HG03432 (cell line): Measurements from ENCODE around the gene ZFP62.
"Not testable (repeated sequence)": the region's sequence is repeated elsewhere in the genome, so short reads cannot be mapped to it uniquely, and the experiment has no call there.

Experiments
- ATAC-seq: cut with Tn5 transposase; IDR thresholded peaks from one replicate; pipeline ENCODE4 v1.9.1; 2021; ENCODE audit warnings: mild to moderate bottlenecking, moderate library complexity; ENCODE audit not compliant: unreplicated experiment

The ZFP62 gene

GRCh38 chr5:180860887-180861822, at the start of gene ZFP62:
Gene ZFP62, minus strand, starts transcription at chr5:180861276. Its CDS starts 57 bp downstream, at chr5:180861219.
- ATAC-seq, result peak; percentile 89

- no peak for ATAC-seq
Measured at GRCh38 chr5:180910735-180911134, 49.7 kb upstream of the ZFP62 start.

GRCh38 chr5:180910182-180910581, 49.1 kb upstream of the ZFP62 start:
- no peak for ATAC-seq

DNA sequence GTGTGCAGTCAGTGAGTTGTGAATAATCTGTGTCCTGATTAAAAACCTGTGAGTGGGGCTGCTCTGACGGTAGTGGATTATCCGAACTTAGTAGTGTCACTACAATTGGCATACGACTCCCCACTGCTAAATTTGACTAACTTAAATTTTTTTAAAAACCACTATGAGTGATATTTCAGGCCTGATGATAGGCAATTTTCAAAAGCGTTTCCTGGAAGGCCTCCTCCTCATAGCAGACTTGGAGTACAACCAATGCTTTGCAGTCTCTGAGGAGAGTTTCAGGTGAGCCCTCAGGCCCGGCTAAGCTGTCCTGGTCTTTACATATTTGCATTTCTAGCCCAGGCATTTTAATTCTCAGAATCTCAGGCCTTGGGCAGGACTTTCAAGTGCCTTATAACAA, 48.7 kb upstream of the ZFP62 start:
- no peak for ATAC-seq

GRCh38 chr5:180908998-180909731, 48.1 kb upstream of the ZFP62 start:
- ATAC-seq, result no peak

GRCh38 chr5:180908400-180908799, 47.3 kb upstream of the ZFP62 start:
- no peak for ATAC-seq

DNA sequence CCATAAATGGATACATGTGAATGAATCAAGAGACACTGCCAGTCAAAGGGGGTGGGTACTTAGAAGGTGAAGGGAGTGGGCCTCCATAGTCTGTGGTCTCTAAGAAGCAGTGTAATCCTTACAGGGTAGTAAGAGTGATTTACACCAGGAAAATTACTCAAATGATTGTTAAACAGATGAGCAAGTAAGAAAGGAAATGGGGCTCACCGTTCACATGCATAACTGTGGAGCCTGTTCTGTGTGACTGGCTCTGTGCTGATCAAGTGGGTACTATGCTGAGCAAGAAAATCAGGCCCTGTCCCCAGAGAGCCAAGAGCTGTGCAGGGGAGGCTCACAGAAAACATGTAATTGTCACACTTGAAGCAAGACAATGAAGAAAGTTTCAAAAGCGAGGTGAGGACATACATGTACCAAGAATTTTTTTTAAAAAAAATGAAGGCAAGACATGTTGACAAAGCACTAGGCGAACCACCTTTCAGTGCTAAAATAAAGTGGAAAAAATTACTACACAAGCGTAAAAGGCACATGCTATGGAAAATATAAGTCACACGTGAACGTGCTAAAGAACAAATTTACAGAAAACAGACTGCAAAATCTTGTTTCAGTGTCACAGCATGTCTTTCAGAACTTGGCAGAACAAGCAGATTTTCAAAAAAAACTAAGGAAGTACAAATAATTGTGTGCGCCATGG, 40.4 kb upstream of the ZFP62 start:
- ATAC-seq, result no peak

DNA sequence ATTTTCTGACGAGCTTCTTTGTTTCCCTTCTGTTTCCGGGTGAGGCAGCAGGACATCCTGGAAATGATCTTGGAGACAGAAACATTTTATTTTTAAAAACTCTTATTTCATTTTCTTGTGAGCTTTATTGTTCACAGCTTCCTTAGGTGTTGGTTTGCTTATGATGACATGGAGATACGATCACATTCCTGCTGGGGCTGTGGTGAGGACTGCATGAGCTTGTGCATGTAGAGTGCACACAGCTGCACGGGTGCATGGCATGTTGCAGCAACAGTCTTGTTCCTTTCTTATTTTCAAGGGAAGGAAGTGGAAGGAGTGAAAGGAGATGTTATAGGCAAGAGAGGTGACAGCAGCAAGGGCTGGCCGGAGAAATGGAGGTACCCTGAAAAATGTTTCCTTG, 39.1 kb upstream of the ZFP62 start:
- ATAC-seq, result no peak

DNA sequence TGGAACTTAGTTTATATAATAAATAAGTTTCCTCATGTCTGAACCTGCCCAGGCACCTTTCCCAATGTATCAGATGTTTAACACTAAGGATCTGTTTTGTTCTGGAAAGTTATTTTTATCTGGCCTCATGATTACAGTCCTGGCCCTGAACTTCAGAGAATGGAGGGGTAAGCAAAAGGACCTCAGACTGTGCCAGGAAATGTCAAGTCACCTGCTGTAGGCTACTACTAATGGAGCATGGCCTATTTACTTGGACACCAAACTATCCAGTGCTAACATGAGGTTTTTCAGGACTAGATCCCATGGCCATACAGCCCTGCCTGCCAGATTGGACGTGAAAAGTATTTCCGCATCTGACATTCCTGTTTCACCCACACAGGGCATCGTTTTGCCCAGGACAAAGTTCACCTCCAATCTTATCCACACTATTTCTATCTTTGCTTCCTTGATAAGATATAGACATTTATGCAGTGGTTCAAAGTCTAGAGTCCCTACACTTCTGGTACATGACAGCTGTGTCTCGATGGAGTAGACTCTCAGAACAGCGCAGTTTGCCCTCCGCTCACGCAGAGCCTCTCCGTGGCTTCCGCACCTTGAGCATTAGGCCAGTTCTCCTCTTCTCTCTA, 37.7 kb upstream of the ZFP62 start, which contains the start of gene BTNL8:
BTNL8 (plus strand) TSS at position 539 of the 626 bp plus-strand sequence. CDS start 152 bp downstream, outside the sequence.
- ATAC-seq, result no peak

DNA sequence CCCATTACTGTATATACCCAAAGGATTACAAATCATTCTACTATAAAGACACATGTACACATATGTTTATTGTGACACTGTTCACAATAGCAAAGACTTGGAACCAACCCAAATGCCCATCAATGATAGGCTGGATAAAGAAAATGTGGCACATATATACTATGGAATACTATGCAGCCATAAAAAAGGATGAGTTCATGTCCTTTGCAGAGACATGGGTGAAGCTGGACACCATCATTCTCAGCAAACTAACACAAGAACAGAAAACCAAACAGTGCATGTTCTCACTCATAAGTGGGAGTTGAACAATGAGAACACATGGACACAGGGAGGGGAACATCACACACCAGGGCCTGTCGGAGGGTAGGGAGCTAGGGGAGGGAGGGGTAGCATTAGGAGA, 34.3 kb upstream of the ZFP62 start:
- not testable (repeated sequence) for ATAC-seq

- no peak for ATAC-seq
Measured at GRCh38 chr5:180889381-180889780, 28.3 kb upstream of the ZFP62 start.

- not testable (repeated sequence) for ATAC-seq
Measured at GRCh38 chr5:180885845-180886529, 24.9 kb upstream of the ZFP62 start.

- ATAC-seq, result no peak
Measured at GRCh38 chr5:180875860-180876426, 14.9 kb upstream of the ZFP62 start.

DNA sequence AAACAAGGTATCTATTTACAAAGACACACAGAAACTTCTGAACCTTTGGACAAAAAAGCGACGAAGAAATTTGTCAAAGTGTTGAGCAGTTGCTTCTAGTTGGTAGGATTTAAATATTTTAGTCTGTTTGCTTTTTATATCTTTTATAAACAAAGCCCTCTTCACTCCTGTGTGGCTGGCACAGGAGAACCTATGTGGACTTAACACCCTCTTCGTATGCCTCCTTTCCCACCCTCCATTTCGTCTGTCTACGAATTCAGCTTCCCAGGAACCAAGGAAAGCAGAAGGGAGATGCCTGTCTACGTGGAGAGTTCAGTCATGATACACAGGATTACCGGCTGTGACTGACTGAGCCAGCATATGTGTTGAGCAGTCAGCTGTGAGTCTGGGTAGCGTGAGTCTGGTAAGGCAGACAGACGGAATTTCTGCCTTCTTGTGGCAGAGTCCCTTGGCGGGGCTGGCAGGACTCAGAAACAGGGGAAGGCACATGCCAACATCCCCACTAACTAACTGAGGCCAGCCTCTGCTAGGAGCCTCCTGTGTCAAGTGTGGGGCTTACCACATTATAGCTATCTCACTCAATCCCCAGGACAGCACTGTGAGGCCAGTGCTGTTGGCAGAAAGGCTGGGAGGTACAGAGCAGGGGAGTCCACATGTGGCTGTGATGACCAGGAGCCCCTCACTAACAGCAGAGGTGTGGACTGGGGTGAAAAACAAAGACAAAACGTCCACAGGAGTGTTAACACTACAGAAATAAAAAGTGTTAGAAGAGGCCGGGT, 13.9 kb upstream of the ZFP62 start:
- ATAC-seq, result no peak

- peak; percentile 62 for ATAC-seq
Measured at GRCh38 chr5:180873615-180874520, 12.8 kb upstream of the ZFP62 start.

DNA sequence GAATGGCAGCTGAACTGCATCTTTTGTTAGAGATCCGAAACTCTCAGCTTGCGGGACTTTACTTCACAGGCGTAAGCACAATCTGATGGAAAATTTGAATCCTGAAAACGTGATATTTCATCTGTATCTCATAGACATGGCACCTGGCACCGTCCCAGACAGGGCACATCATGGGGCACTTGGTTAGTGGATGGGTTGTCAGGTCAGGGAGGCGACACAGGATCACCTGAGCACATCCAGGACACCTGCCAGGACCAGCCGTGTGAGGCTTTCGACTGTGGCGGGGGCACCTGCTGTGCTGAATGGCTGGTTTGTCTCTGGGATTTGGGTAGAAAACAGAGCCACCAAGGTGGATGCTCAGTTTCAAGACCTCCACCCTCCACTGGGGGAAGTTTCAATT, 11.3 kb upstream of the ZFP62 start:
- no peak for ATAC-seq

GRCh38 chr5:180870276-180871068, 9.4 kb upstream of the ZFP62 start:
- no peak for ATAC-seq
